HK-2 (cell line): ENCODE measurements around the gene DALRD3.
"Not testable (repeated sequence)": the region's sequence is repeated elsewhere in the genome, so short reads cannot be mapped to it uniquely, and the experiment has no call there.

Experiments
- DNase-seq: peaks from one replicate; pipeline ENCODE4 v3.0.0-alpha.2; 2018; ENCODE audit not compliant: unreplicated experiment

The DALRD3 gene

GRCh38 chr3:49021813-49022687, 3.7 kb upstream of the DALRD3 start, which contains the start of gene NDUFAF3:
NDUFAF3 (plus strand) TSS chr3:49022121; CDS start chr3:49022145, 24 bp downstream.
- peak; percentile 90 for DNase-seq

- peak; percentile 96 for DNase-seq
These were observed 2.9 kb upstream of the DALRD3 start for GRCh38 chr3:49021213-49021812.

DNA sequence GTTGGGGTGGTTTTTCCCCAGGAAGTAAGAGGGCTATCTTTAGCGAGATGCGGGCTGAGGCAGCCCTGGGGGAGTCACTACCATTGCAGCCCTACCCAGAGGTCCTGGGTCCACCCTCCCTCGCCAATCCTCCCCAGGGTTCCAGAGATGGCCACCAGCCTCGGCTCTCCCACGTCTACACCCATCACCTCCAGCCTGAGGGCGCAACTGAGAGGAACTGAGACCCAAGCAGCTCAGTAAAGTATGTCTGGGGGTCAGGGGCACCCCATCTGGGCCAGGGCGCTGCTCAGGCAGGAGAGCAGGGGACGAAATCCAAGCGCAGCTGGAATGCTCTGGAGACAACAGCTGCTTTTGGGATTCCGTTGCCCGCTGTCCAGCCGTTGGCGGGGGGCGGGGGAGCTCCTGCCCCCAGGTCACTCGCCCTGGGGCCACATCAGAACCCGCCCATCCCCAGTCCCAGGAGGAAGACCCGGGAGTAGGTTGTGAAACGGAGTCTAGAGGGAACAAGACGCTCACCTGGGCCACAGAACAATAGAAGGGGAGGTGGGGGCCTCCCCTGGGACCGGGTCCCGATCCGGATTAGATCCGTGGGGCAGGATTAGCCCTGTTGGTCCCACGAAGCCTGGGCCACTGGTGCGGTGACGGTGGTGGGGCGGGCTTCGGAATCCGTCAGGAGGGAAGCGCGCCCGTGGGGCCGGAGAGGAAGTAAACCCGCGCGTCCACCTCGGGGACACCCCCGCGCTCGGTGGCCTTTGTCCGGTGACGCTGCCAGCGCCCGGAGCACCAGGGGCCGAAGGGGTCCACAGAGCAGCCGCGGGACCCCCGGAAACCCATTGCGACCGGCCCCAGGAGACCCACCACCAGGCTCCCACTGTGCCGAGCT, 2.2 kb upstream of the DALRD3 start:
- no peak for DNase-seq

GRCh38 chr3:49019941-49020329, 1.6 kb upstream of the DALRD3 start:
- DNase-seq, result no peak

GRCh38 chr3:49018707-49019006, 277 bp upstream of the DALRD3 start:
- no peak for DNase-seq

DNA sequence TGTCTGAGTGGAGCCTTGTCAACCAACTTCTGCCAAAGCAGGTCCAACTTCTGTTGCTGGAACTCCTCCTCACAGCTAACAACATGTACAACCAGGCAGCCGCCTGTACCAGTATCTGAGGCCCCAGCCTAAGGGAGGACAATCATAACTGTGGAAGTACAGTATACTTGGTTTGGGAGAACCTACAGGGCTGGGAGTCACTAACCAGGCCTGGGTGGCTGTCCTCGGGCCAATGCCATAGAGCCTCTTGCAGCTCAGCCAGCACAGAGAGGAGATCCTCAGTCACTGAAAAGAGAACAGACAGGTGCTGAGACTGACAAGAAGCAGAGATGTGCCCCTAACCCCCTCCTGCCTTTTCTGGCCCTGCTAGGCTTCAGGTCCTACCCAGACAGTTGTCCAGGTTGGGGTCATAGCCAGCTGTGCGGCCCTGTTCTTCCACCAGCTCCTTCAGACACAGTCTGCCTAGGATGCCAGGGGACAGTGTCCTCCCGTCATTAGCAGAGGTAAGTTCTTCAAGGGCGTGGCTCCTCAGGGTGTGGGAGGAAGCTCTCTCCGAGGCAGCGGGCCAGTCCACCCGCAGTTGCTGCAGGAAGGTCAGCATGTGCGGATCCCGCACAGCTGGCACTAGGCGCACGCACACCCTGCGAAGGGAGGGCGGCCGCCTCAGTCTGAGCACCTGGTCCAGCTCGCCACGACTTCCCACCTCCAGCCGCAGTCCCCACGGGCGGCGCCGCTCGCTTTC, 980 bp downstream of the DALRD3 start:
- DNase-seq, result no peak

DNA sequence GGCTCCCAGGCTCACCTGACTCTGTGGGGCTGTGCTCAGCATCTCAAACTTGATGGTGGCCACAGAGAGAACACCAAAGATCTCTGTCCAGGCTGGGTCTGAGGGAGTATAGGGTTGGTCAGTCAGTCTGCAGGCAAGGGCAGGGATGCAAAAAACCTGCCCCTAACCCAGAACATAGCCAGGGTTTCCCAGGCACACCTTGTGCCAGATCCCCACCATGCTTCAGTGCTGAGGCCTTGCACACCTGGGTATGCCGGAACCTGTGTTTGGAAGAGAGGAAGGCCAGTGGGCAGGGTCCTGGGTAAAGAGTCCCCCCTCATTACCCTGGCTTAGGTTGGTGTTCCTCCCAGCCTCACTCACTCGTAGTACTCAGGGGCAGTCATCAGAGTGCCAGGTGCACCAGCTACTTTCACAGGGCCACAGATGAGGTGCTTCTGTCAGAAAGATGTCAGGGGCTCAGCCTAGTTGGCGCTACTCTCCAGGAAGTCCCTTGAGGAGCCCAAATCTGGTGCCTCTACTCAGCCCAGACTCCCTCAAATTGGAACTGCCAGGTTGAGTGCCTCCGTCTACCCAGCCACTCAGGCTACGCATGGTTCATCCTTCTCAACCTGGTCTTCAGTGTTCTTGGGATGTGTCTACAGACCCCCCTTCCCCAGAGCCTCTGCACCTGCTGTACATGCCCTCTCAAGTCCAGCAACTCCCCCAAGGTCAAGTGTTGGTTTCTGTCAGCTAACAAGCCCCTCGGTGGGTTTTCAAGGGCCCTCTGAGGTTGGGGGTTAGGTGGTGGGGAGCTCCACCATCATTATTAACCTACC, 1.8 kb downstream of the DALRD3 start:
- DNase-seq, result no peak

DNA sequence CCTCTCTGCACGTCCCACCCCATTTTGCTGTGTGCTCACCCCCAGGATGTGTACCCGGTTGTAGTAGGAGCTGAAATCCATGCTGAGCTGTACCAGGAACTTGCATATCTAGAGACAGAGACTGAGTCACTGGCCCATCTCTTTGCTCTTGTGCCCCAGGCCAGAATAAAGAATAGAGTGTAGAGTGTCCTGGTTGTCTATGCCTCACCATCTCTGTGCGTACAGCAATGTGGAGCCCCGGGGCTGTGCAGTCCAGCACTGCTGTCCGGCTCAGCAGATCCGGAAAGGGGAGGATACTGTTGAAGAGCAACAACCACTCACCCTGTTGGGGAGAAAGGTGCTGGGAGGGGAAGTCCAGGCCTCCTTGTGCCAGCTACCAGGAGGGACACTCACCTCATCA, 2.6 kb downstream of the DALRD3 start:
- no peak for DNase-seq

- no peak for DNase-seq
These were observed 3.3 kb downstream of the DALRD3 start for GRCh38 chr3:49015072-49015471.

DNA sequence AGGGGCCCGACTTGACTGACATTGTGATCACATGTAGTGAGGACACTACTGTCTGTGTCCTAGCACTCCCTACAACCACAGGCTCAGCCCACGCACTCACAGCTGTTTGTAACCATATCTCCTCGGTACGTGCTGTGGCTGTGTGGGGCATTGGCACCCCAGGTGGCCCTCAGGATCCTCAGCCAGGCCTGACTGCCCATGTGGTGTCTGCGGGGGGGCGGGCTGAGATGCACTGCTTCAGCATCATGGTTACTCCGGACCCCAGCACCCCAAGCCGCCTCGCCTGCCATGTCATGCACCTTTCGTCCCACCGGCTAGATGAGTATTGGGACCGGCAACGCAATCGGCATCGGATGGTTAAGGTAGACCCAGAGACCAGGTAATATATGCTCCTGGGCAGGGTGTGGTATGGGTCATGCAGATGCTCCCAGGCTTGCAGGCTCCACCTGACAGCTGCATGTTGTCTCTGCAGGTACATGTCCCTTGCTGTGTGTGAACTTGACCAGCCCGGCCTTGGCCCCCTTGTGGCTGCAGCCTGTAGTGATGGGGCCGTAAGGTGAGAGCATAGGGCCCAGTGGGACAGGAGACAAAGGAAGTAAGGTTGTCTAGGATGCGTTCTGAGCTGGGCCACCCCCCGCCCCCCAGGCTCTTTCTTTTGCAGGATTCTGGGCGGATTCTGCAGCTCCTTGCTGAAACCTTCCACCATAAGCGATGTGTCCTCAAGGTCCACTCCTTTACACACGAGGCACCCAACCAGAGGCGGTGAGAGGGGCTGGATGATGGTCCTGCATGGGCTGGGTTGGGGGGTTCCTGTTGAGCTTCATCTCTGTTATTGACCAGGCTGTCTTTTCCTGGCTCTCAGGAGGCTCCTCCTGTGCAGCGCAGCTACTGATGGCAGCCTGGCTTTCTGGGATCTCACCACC, 4.4 kb downstream of the DALRD3 start:
- no peak for DNase-seq

- DNase-seq, result no peak
These were observed 5.2 kb downstream of the DALRD3 start for GRCh38 chr3:49013113-49013737.

DNA sequence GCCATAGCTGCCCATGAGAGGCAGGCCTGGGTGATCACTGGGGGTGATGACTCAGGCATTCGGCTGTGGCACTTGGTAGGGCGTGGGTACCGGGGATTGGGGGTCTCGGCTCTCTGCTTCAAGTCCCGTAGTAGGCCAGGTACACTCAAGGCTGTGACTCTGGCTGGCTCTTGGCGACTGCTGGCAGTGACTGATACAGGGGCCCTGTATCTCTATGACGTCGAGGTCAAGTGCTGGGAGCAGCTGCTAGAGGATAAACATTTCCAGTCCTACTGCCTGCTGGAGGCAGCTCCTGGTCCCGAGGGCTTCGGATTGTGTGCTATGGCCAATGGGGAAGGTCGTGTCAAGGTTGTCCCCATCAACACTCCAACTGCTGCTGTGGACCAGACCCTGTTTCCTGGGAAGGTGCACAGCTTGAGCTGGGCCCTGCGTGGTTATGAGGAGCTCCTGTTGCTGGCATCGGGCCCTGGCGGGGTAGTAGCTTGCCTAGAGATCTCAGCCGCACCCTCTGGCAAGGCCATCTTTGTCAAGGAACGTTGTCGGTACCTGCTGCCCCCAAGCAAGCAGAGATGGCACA, 5.9 kb downstream of the DALRD3 start:
- DNase-seq, result no peak

DNA sequence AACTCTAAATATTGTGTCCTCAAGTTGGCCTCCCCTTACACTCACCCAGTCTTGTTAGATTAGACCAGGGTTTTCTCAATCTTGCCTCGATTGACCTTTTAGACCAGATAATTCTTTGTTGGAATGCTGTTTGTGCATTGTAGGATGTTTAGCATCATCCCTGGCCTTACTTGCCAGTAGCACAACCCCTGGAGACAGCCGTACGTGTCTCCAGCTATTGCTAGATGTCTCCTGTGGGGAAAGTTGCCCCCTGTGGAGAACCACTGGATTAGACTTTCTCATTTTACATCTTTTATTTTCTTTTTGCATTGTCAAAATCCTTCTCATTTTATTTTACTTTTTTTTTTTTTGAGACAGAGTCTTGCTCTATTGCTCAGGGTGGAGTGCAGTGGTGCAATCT, 9.0 kb downstream of the DALRD3 start:
- DNase-seq, result no peak

DNA sequence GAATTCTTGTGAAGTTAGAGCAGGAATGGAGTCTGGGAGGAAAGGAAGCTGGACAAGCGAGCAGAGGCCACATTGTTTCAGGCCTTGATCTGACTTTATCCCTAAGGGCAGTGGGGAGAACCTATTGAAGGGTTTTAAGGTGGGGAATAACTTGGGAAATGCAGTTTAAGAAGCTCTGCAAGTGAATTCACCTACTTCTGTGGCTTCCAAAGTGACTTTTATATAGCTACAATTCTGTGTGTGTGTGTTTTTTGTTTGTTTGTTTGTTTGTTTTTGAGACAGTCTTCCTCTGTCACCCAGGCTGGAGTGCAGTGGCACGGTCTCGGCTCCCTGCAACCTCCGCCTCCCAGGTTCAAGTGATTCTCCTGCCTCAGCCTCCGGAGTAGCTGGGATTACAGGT, 9.8 kb downstream of the DALRD3 start:
- not testable (repeated sequence) for DNase-seq

- DNase-seq, result peak; percentile 88
These were observed 10.4 kb downstream of the DALRD3 start for GRCh38 chr3:49007771-49008528.

- DNase-seq, result peak; percentile 94
These were observed 11.2 kb downstream of the DALRD3 start, which contains the start of gene WDR6 for GRCh38 chr3:49007068-49007770. WDR6 (plus strand) TSS chr3:49007391; CDS start chr3:49007432, 41 bp downstream.

DNA sequence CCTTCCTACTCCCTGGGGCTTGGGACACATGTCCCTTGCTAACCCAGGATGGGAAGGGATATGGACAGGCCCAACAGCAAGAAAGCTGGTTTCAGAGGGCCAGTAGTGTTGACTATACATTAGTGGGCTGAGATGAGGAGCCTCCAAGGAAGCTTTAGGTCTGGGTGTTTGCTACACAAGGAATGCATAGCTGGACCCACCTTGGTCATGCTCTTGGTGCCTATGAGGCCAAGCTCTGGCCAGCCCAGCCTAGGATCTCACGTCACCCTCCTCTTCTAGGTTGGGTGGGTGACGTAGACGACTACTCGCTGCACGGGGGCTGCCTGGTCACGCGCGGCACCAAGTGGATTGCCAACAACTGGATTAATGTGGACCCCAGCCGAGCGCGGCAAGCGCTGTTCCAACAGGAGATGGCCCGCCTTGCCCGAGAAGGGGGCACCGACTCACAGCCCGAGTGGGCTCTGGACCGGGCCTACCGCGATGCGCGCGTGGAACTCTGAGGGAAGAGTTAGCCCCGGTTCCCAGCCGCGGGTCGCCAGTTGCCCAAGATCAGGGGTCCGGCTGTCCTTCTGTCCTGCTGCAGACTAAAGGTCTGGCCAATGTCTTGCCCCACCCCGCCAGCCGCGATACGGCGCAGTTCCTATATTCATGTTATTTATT, 11.8 kb downstream of the DALRD3 start:
- DNase-seq, result no peak
